Mammary epithelial cell (primary cell): ENCODE results near the gene REEP6.

ENCODE experiments used
- EZH2 ChIP-seq: IDR thresholded peaks from 2 replicates; pipeline ENCODE4 v1.6.1; 2012; ENCODE audit warnings: low read length, inconsistent platforms, borderline replicate concordance
- TF ChIP-seq, protein P1 (sequence below), 2 donors: IDR thresholded peaks in 1 of 2; conservative IDR thresholded peaks in 1 of 2; 2 replicates each; pipeline ENCODE4 v1.5.1; 2011 to 2012; ENCODE audit warnings: inconsistent platforms in 2 of 2, low read length in 2 of 2, mild to moderate bottlenecking in 2 of 2, control low read depth in 1 of 2, low read depth in 1 of 2; ENCODE audit not compliant: insufficient read depth in 1 of 2; ENCODE audit errors: extremely low read depth in 1 of 2

GRCh38 chr19:1486720-1487575, 4.0 kb upstream of the REEP6 start:
- TF ChIP-seq EZH2, result no peak
- TF ChIP-seq, protein P1, sequence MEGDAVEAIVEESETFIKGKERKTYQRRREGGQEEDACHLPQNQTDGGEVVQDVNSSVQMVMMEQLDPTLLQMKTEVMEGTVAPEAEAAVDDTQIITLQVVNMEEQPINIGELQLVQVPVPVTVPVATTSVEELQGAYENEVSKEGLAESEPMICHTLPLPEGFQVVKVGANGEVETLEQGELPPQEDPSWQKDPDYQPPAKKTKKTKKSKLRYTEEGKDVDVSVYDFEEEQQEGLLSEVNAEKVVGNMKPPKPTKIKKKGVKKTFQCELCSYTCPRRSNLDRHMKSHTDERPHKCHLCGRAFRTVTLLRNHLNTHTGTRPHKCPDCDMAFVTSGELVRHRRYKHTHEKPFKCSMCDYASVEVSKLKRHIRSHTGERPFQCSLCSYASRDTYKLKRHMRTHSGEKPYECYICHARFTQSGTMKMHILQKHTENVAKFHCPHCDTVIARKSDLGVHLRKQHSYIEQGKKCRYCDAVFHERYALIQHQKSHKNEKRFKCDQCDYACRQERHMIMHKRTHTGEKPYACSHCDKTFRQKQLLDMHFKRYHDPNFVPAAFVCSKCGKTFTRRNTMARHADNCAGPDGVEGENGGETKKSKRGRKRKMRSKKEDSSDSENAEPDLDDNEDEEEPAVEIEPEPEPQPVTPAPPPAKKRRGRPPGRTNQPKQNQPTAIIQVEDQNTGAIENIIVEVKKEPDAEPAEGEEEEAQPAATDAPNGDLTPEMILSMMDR (conservative IDR thresholded peaks at IDR 0.05 in 1 of 2, IDR thresholded peaks at IDR 0.05 in 1 of 2; ENCODE audit: extremely low read depth in 1 of 2, insufficient read depth in 1 of 2, low read depth in 1 of 2, low read length in 2 of 2), result no peak
